ENCODE measurements around the gene CLC.

CLC gene

GRCh38 chr19:39752390-39752789, 14.6 kb upstream of the CLC start:
- ChIA-PET POLR2A (no interaction called here), CTCF (interaction anchor here (0.6 to 1.6 kb wide), 4 partner anchors 12 to 386 kb away, joined by 3 to 7 read pairs (median 4); no protein-coding TSS in a partner anchor)
- H3K27ac ChIP-seq (ENCODE audit: extremely low read depth, low read depth, low read length) = no peak overlapping the region
- no peak overlapping the region for H3K4me3 ChIP-seq (ENCODE audit: low read depth, low read length)
- H3K4me1 ChIP-seq (ENCODE audit: control insufficient read depth, insufficient read depth, low read length) = peaks cover 8% of the 10 kb centered on the region
- 0 out of 2 replicates have a peak, but pooled peaks have one; percentile 32 for TF ChIP-seq ZBTB48 (tag by site-specific recombination; IDR thresholded peaks at IDR 0.05)
- TF ChIP-seq ZNF146 (tag by site-specific recombination; IDR thresholded peaks at IDR 0.05) = no peak
- peaks cover 2% of the 10 kb centered on the region for H3K9me3 ChIP-seq (ENCODE audit: control insufficient read depth, insufficient read depth, low read depth, low read length)
- H3K36me3 ChIP-seq (ENCODE audit: control insufficient read depth in 2 of 2, insufficient read depth in 1 of 2, low read length in 2 of 2) = no peaks in the 10 kb centered on the region

- H3K9me3 ChIP-seq (ENCODE audit: control insufficient read depth, insufficient read depth, low read depth, low read length) = peaks cover 2% of the 10 kb centered on the region
- TF ChIP-seq ZNF701 (tag by site-specific recombination; IDR thresholded peaks at IDR 0.05) (no peak), ZNF341 (tag by site-specific recombination; IDR thresholded peaks at IDR 0.05; ENCODE audit: low read depth) (no peak), ZNF423 (tag by site-specific recombination; IDR thresholded peaks at IDR 0.05) (no peak), ZNF76 (tag by site-specific recombination; IDR thresholded peaks at IDR 0.05; ENCODE audit: borderline replicate concordance, low read depth) (no peak), ZNF174 (tag by site-specific recombination; IDR thresholded peaks at IDR 0.05) (no peak), ZNF398 (tag by site-specific recombination; IDR thresholded peaks at IDR 0.05) (no peak), ZNF654 (tag by site-specific recombination; IDR thresholded peaks at IDR 0.05; ENCODE audit: low read depth) (no peak), ZNF433 (tag by site-specific recombination; IDR thresholded peaks at IDR 0.05; ENCODE audit: low read depth) (no peak), ZNF580 (tag by site-specific recombination; IDR thresholded peaks at IDR 0.05) (no peak), ZBTB21 (tag by site-specific recombination; IDR thresholded peaks at IDR 0.05) (no peak), ZNF510 (tag by site-specific recombination; IDR thresholded peaks at IDR 0.05; ENCODE audit: insufficient replicate concordance) (no peak), REPIN1 (tag by site-specific recombination; IDR thresholded peaks at IDR 0.05; ENCODE audit: low read depth) (no peak), SCRT1 (tag by site-specific recombination; IDR thresholded peaks at IDR 0.05; ENCODE audit: borderline replicate concordance) (no peak), KLF10 (tag by site-specific recombination; IDR thresholded peaks at IDR 0.05) (no peak)
- TF ChIP-seq, protein P1, sequence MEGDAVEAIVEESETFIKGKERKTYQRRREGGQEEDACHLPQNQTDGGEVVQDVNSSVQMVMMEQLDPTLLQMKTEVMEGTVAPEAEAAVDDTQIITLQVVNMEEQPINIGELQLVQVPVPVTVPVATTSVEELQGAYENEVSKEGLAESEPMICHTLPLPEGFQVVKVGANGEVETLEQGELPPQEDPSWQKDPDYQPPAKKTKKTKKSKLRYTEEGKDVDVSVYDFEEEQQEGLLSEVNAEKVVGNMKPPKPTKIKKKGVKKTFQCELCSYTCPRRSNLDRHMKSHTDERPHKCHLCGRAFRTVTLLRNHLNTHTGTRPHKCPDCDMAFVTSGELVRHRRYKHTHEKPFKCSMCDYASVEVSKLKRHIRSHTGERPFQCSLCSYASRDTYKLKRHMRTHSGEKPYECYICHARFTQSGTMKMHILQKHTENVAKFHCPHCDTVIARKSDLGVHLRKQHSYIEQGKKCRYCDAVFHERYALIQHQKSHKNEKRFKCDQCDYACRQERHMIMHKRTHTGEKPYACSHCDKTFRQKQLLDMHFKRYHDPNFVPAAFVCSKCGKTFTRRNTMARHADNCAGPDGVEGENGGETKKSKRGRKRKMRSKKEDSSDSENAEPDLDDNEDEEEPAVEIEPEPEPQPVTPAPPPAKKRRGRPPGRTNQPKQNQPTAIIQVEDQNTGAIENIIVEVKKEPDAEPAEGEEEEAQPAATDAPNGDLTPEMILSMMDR (tag by site-specific recombination; IDR thresholded peaks at IDR 0.05) = no peak
- peaks cover 8% of the 10 kb centered on the region for H3K4me1 ChIP-seq (ENCODE audit: control insufficient read depth, insufficient read depth, low read length)
- ChIA-PET CTCF (interaction anchor here (1.2 kb wide), 1 partner anchor 94 kb away, joined by 5 read pairs; no protein-coding TSS in a partner anchor), POLR2A (interaction anchor here (0.6 kb wide), 1 partner anchor 20 kb away, joined by 3 read pairs; no protein-coding TSS in a partner anchor)
- no peak overlapping the region for H3K27ac ChIP-seq (ENCODE audit: extremely low read depth, low read depth, low read length)
- H3K4me3 ChIP-seq (ENCODE audit: low read depth, low read length) = no peak overlapping the region
- no peaks in the 10 kb centered on the region; a peak in 1 of 3 replicates for H3K36me3 ChIP-seq (ENCODE audit: control insufficient read depth in 2 of 2, insufficient read depth in 1 of 2, low read length in 2 of 2)
Measured at GRCh38 chr19:39749981-39750380, 12.2 kb upstream of the CLC start.

GRCh38 chr19:39746836-39747529, 9.2 kb upstream of the CLC start:
- Histone ChIP-seq H3K27ac (ENCODE audit: extremely low read depth, low read depth, low read length) (no peak overlapping the region), H3K4me1 (ENCODE audit: control insufficient read depth, insufficient read depth, low read length) (no peaks in the 10 kb centered on the region), H3K9me3 (ENCODE audit: control insufficient read depth, insufficient read depth, low read depth, low read length) (no peaks in the 10 kb centered on the region), H3K4me3 (ENCODE audit: low read depth, low read length) (no peak overlapping the region), H3K36me3 (ENCODE audit: control insufficient read depth in 2 of 2, insufficient read depth in 1 of 2, low read length in 2 of 2) (no peaks in the 10 kb centered on the region; a peak in 1 of 3 replicates)
- POLR2A ChIA-PET = interaction anchor here (0.6 kb wide), 1 partner anchor 350 kb away, joined by 3 read pairs; no protein-coding TSS in a partner anchor
- CTCF ChIA-PET = interaction anchor here (0.7 kb wide), 1 partner anchor 44 kb away, joined by 3 read pairs; no protein-coding TSS in a partner anchor
- TF ChIP-seq ZNF350 (tag by site-specific recombination; IDR thresholded peaks at IDR 0.05) (no peak), PRDM1 (tag by site-specific recombination; IDR thresholded peaks at IDR 0.05) (no peak), ZNF518A (tag by site-specific recombination; conservative IDR thresholded peaks at IDR 0.05; ENCODE audit: low read depth) (no peak), SP7 (tag by site-specific recombination; IDR thresholded peaks at IDR 0.05) (no peak), MYNN (tag by site-specific recombination; IDR thresholded peaks at IDR 0.05; ENCODE audit: borderline replicate concordance) (no peak), ZNF792 (tag by site-specific recombination; IDR thresholded peaks at IDR 0.05) (no peak)

All from HEK293 (cell line).